ENCODE results near the gene DHRS12. TPM values are rescaled to one million over a fixed set of nuclear protein-coding genes. Genes with fewer than 3 reads are reported as not detected.

The DHRS12 gene
- total RNA-seq, 1 donor from 2014 or later: 19.8 TPM

DNA sequence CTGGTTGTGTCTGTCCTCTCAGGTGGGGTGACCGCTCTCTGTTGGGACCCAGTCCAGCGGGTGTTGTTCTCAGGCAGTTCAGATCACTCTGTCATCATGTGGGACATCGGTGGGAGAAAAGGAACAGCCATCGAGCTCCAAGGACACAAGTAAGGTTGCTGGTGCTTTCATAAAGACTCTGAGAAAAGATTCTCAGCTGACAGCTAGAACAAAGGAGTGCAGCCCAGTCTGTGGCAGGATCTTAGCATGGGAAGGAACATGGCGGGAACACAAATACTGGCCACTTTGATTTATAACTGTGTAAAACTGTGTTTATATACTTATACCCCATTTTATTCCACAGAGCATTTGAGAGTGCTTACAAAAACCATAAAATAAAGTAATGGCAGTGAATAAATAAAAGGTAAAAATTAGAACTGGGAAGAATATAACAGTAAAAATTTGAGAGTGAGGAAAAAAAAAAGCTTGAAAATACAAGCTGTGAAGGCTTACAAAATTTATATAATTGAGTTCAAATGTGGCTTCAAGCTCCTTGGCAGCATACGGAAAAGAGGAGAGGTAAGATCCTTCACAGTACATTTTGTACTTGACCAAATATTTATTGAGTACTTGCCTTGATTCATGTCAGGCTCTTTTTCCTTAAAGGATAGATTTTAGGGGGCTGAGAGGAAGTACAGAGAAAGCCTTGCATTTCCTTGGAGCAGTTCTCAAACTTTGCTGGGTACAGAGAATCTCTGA, 64.8 kb downstream of the DHRS12 start:
- Mint-ChIP-seq H3K27ac (ENCODE audit: unreplicated experiment) (no peak overlapping the region), H3K4me3 (ENCODE audit: unreplicated experiment) (no peak overlapping the region), H3K9me3 (ENCODE audit: unreplicated experiment) (peaks cover 4% of the 10 kb centered on the region), H3K36me3 (ENCODE audit: unreplicated experiment) (no peaks in the 10 kb centered on the region), H3K27me3 (ENCODE audit: unreplicated experiment) (peaks cover 1% of the 10 kb centered on the region), H3K4me1 (ENCODE audit: low read depth, unreplicated experiment) (no peaks in the 10 kb centered on the region)
- no peak for DNase-seq
- TF ChIP-seq, protein P1, sequence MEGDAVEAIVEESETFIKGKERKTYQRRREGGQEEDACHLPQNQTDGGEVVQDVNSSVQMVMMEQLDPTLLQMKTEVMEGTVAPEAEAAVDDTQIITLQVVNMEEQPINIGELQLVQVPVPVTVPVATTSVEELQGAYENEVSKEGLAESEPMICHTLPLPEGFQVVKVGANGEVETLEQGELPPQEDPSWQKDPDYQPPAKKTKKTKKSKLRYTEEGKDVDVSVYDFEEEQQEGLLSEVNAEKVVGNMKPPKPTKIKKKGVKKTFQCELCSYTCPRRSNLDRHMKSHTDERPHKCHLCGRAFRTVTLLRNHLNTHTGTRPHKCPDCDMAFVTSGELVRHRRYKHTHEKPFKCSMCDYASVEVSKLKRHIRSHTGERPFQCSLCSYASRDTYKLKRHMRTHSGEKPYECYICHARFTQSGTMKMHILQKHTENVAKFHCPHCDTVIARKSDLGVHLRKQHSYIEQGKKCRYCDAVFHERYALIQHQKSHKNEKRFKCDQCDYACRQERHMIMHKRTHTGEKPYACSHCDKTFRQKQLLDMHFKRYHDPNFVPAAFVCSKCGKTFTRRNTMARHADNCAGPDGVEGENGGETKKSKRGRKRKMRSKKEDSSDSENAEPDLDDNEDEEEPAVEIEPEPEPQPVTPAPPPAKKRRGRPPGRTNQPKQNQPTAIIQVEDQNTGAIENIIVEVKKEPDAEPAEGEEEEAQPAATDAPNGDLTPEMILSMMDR (IDR thresholded peaks at IDR 0.05; ENCODE audit: partially characterized antibody, unreplicated experiment): no peak

DNA sequence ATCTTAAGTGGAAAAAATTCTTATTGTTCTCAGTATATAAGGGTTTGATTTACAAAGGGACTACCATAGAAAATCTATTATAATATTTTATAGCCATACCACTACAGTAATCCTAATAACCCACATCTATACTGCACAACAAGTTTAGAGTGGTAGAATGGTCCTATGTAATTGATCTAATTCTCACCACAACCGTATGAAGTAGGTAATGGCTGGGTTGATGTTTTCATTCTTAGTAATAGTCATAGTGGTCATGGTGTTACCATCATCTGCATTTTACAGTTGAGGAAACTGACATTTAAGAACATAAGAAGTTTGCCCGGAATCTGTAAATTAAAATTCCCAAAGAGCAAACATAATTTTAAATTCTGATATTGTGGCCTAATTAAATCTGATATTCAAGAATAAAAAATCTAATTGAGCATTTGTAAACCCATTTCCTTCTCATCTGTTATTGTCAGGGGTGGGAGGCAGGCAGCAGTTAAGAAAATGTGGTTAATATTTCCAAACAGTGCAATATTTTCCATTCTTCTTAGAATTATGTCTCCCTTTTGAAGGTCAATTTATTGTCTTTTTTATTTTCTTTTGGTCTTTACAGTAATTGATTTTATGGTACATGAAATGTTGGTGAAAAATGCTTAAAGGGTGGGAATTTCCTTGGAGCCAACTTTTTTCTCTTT, 65.6 kb downstream of the DHRS12 start:
- Mint-ChIP-seq H3K4me1 (ENCODE audit: low read depth, unreplicated experiment) (peaks cover 6% of the 10 kb centered on the region), H3K9me3 (ENCODE audit: unreplicated experiment) (peaks cover 2% of the 10 kb centered on the region), H3K27me3 (ENCODE audit: unreplicated experiment) (peaks cover 4% of the 10 kb centered on the region), H3K27ac (ENCODE audit: unreplicated experiment) (no peak overlapping the region), H3K4me3 (ENCODE audit: unreplicated experiment) (no peak overlapping the region), H3K36me3 (ENCODE audit: unreplicated experiment) (no peaks in the 10 kb centered on the region)
- DNase-seq: no peak
- TF ChIP-seq, protein P1 (IDR thresholded peaks at IDR 0.05; ENCODE audit: partially characterized antibody, unreplicated experiment): no peak

DNA sequence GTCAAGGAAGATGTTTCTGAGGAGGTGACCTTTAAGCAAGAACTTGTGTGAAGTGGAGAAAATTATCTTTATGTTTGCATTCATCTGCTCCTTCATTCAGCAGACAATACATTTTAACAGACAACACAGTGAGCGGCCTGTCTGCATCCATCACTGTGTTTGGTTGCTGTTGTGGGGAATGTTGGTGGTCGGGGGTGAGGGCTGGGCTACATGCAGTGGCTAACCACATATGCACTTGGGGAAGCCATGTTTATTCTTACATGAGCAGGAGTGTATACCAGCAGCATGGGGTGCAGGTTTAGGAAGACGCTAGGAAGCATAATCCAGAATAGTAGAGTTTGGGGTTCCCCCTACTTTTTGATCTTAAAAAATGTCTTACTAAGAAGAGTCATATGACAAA, 66.4 kb downstream of the DHRS12 start:
- Mint-ChIP-seq H3K4me1 (ENCODE audit: low read depth, unreplicated experiment) (peaks cover 8% of the 10 kb centered on the region), H3K4me3 (ENCODE audit: unreplicated experiment) (no peak overlapping the region), H3K27ac (ENCODE audit: unreplicated experiment) (no peak overlapping the region), H3K9me3 (ENCODE audit: unreplicated experiment) (peaks cover 2% of the 10 kb centered on the region), H3K36me3 (ENCODE audit: unreplicated experiment) (no peaks in the 10 kb centered on the region), H3K27me3 (ENCODE audit: unreplicated experiment) (peaks cover 4% of the 10 kb centered on the region)
- TF ChIP-seq, protein P1 (IDR thresholded peaks at IDR 0.05; ENCODE audit: partially characterized antibody, unreplicated experiment): no peak
- DNase-seq: no peak

DNA sequence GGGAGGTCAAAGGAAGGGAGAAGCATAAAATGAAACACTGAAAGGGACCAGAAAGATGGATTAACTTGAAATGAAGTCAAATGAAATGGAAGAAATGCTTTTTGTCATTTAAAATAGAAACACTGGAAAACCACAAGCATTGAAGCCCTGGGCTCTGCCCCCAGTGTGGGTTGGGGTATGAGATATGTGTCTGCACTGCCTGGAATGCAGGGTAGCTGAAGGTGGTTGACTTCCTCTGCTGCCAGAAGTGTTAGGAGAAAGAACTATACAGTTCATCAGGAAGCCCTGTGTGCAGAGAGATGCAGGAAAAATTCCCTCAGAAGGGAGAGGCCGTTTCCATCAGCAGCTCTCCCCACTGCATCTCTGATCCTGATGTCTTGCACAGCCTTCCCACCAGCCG, 69.2 kb downstream of the DHRS12 start:
- peaks cover 3% of the 10 kb centered on the region for H3K27me3 Mint-ChIP-seq (ENCODE audit: unreplicated experiment)
- DNase-seq: no peak
- TF ChIP-seq, protein P1 (IDR thresholded peaks at IDR 0.05; ENCODE audit: partially characterized antibody, unreplicated experiment): no peak
- H3K4me3 Mint-ChIP-seq (ENCODE audit: unreplicated experiment): no peak overlapping the region
- H3K4me1 Mint-ChIP-seq (ENCODE audit: low read depth, unreplicated experiment): peaks cover 12% of the 10 kb centered on the region
- H3K36me3 Mint-ChIP-seq (ENCODE audit: unreplicated experiment): no peaks in the 10 kb centered on the region
- H3K9me3 Mint-ChIP-seq (ENCODE audit: unreplicated experiment): peaks cover 2% of the 10 kb centered on the region
- H3K27ac Mint-ChIP-seq (ENCODE audit: unreplicated experiment): no peak overlapping the region
